ENCODE results near the gene BAD.
"Not testable (repeated sequence)": the region's sequence is repeated elsewhere in the genome, so short reads cannot be mapped to it uniquely, and the experiment has no call there.

BAD gene

GRCh38 chr11:64256300-64256699 lies 28.2 kb downstream of the BAD start:
- no peak for DNase-seq (ENCODE audit: low read depth in 2 of 2)

- DNase-seq (ENCODE audit: low read depth in 2 of 2), result no peak
Observed at GRCh38 chr11:64255135-64256128, 29.0 kb downstream of the BAD start.

- no peak for DNase-seq (ENCODE audit: low read depth in 2 of 2)
Observed at GRCh38 chr11:64254326-64254725, 30.1 kb downstream of the BAD start.

GRCh38 chr11:64253481-64253880 lies 31.0 kb downstream of the BAD start:
- no peak for DNase-seq (ENCODE audit: low read depth in 2 of 2)

GRCh38 chr11:64253043-64253442 lies 31.4 kb downstream of the BAD start:
- DNase-seq (ENCODE audit: low read depth in 2 of 2), result no peak

- DNase-seq (ENCODE audit: low read depth in 2 of 2), result no peak
Observed at GRCh38 chr11:64252003-64252872, 32.2 kb downstream of the BAD start.

- DNase-seq (ENCODE audit: low read depth in 2 of 2), result no peak
Observed at GRCh38 chr11:64251753-64252002, 32.8 kb downstream of the BAD start.

GRCh38 chr11:64251016-64251752 lies 33.3 kb downstream of the BAD start, which contains the start of gene PLCB3:
Gene PLCB3 (plus strand): TSS chr11:64251530. CDS start chr11:64251650, 120 bp downstream.
- DNase-seq (ENCODE audit: low read depth in 2 of 2), result peak in 1 of 2 donors; percentile 63

- no peak for DNase-seq (ENCODE audit: low read depth in 2 of 2)
Observed at GRCh38 chr11:64250415-64251015, 34.0 kb downstream of the BAD start.

- DNase-seq (ENCODE audit: low read depth in 2 of 2), result no peak
Observed at GRCh38 chr11:64249563-64250414, 34.7 kb downstream of the BAD start.

GRCh38 chr11:64249038-64249437 lies 35.4 kb downstream of the BAD start:
- DNase-seq (ENCODE audit: low read depth in 2 of 2), result no peak

- DNase-seq (ENCODE audit: low read depth in 2 of 2), result no peak
Observed at GRCh38 chr11:64248578-64248977, 35.9 kb downstream of the BAD start.

GRCh38 chr11:64247729-64248531 lies 36.5 kb downstream of the BAD start:
- DNase-seq (ENCODE audit: low read depth in 2 of 2), result no peak

GRCh38 chr11:64246871-64247728 lies 37.4 kb downstream of the BAD start, which contains the start of gene PPP1R14B:
Gene PPP1R14B (minus strand): TSS chr11:64246943. CDS start chr11:64246673, 270 bp downstream.
- peak; percentile 76 to 87 for DNase-seq (ENCODE audit: low read depth in 2 of 2)

GRCh38 chr11:64246621-64246870 lies 37.9 kb downstream of the BAD start:
- DNase-seq (ENCODE audit: low read depth in 2 of 2), result not testable (repeated sequence)

- peak; percentile 67 to 79 for DNase-seq (ENCODE audit: low read depth in 2 of 2)
Observed at GRCh38 chr11:64245797-64246620, 38.5 kb downstream of the BAD start.

- DNase-seq (ENCODE audit: low read depth in 2 of 2), result no peak
Observed at GRCh38 chr11:64245401-64245796, 39.1 kb downstream of the BAD start.

GRCh38 chr11:64244966-64245365 lies 39.5 kb downstream of the BAD start:
- no peak for DNase-seq (ENCODE audit: low read depth in 2 of 2)
